Measurements from ENCODE around the gene RPL41. TPM values are rescaled to one million over a fixed set of nuclear protein-coding genes. Genes with fewer than 3 reads are reported as not detected.

The RPL41 gene
- polyA plus RNA-seq, 2 donors: 1,736 to 6,738 TPM

DNA sequence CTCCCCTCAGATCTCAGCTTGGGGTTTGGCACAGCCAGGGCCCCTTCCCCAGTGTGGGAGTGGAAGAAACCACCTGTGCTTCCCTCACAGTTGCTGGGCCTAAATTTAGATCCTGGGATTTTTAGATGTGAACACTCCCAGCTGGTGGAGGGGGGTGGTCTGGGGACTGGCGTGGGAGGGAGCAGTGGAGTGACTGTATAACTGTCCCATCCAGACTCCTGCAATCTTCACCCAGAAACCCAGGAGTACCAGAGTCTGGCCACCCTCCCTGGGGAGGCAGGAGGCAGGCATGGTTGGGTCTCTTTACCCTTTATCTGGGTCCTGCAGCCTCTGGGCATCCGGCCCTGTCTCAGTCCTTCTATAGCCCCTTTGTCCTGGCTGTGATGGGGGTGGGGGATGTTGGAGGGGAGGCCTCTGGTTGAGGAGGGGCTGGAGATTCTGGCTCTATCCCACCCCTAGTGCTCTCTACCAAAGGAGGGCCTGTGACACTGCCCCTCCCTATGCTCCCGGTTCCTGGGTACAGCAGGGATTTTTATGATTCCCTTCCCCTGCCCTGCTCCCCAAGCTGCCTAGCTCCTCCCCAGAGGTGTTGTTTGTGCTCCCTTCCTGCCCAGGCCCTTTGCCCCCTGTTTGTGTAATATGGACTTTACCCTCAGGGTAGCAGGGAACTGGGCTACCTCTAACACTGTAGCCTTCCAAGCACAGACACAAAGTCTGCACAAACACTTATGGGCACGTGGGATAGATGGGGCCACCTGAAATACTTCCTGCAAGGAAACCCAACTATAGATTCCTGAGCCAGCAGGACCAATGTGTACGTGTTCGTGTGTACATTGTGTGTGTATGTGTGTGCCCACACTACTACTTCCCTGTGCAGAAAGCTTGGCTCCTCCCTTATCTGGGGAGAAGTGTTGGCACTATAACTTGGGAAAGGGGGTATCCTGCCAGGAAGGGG, 34.8 kb upstream of the RPL41 start:
- WGBS, 2 donors: 32 to 40% methylated on average over 5 to 6 of the region's 6 CpGs
- Histone ChIP-seq H3K9me3 (ENCODE audit: control insufficient read depth in 2 of 2, insufficient read depth in 1 of 2, low read depth in 1 of 2, low read length in 1 of 2) (no peaks in the 10 kb centered on the region), H3K27me3 (ENCODE audit: control insufficient read depth in 1 of 2, insufficient read depth in 2 of 2, low read length in 2 of 2) (no peaks in the 10 kb centered on the region), H3K4me3 (ENCODE audit: low read depth in 1 of 2, low read length in 2 of 2) (peak overlapping the region; percentile 63 to 78), H3K36me3 (ENCODE audit: control insufficient read depth in 2 of 2, insufficient read depth in 2 of 2, low read length in 1 of 2) (peaks cover 6 to 7% of the 10 kb centered on the region in 2 donors), H3K27ac (ENCODE audit: low read depth in 2 of 2, low read length in 1 of 2) (peak overlapping the region; percentile 43 to 98), H3K4me1 (ENCODE audit: control insufficient read depth in 2 of 2, insufficient read depth in 2 of 2, low read length in 1 of 2) (peaks cover 6 to 11% of the 10 kb centered on the region in 2 donors)

DNA sequence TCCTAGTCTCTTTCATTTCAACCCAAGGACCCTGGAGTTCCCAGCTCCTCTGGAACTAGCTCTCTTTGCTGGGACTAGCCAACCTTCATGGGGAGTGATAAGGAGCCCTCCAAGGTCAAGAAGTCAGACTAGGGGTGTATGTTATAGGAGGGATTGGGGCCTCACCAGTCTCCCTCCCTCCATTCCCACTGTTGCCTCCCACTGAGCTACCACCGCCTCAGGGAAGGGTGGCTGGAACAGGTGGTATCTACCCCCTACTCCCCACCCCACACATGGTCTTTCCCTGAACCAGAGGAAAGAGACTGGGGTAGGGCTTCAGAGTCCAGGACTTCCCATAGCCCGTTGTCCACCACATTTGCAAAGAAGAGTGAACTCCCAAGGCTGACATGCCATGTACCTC, 34.1 kb upstream of the RPL41 start:
- H3K9me3 ChIP-seq (ENCODE audit: control insufficient read depth in 2 of 2, insufficient read depth in 1 of 2, low read depth in 1 of 2, low read length in 1 of 2): no peaks in the 10 kb centered on the region
- H3K27ac ChIP-seq (ENCODE audit: low read depth in 2 of 2, low read length in 1 of 2): peak overlapping the region in 1 of 2 donors; percentile 98
- WGBS, 2 donors: 45 to 86% methylated on average over 2 of the region's 2 CpGs
- H3K27me3 ChIP-seq (ENCODE audit: control insufficient read depth in 1 of 2, insufficient read depth in 2 of 2, low read length in 2 of 2): no peaks in the 10 kb centered on the region
- H3K4me1 ChIP-seq (ENCODE audit: control insufficient read depth in 2 of 2, insufficient read depth in 2 of 2, low read length in 1 of 2): peaks cover 6 to 11% of the 10 kb centered on the region in 2 donors
- peaks cover 6 to 7% of the 10 kb centered on the region in 2 donors for H3K36me3 ChIP-seq (ENCODE audit: control insufficient read depth in 2 of 2, insufficient read depth in 2 of 2, low read length in 1 of 2)
- H3K4me3 ChIP-seq (ENCODE audit: low read depth in 1 of 2, low read length in 2 of 2): peak overlapping the region; percentile 63 to 78

DNA sequence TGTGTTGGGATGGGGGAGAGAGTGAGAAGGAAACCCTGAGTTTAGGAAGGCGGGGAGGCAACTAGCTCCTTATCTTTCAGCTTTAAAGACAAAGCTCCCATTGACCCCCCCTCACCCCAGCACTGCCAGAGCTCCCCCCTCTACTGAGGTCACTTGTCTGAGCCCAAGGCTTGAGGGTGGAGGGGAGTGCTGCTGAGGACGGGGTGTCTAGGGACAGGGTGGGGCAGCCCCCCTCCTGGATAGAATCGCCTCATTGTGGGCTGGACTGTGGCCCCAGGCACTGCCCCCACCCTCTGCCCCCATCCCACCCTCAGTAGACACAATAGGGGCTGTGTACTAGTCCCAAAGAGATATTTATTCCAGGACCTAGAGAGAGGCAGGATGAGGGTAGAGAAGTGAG, 33.5 kb upstream of the RPL41 start:
- no peaks in the 10 kb centered on the region for H3K27me3 ChIP-seq (ENCODE audit: control insufficient read depth in 1 of 2, insufficient read depth in 2 of 2, low read length in 2 of 2)
- H3K4me1 ChIP-seq (ENCODE audit: control insufficient read depth in 2 of 2, insufficient read depth in 2 of 2, low read length in 1 of 2): peaks cover 6 to 11% of the 10 kb centered on the region in 2 donors
- no peak overlapping the region for H3K27ac ChIP-seq (ENCODE audit: low read depth in 2 of 2, low read length in 1 of 2)
- no peak overlapping the region for H3K4me3 ChIP-seq (ENCODE audit: low read depth in 1 of 2, low read length in 2 of 2)
- peaks cover 7 to 8% of the 10 kb centered on the region in 2 donors for H3K36me3 ChIP-seq (ENCODE audit: control insufficient read depth in 2 of 2, insufficient read depth in 2 of 2, low read length in 1 of 2)
- WGBS, 2 donors: 65 to 68% methylated on average over 3 of the region's 3 CpGs
- no peaks in the 10 kb centered on the region for H3K9me3 ChIP-seq (ENCODE audit: control insufficient read depth in 2 of 2, insufficient read depth in 1 of 2, low read depth in 1 of 2, low read length in 1 of 2)

DNA sequence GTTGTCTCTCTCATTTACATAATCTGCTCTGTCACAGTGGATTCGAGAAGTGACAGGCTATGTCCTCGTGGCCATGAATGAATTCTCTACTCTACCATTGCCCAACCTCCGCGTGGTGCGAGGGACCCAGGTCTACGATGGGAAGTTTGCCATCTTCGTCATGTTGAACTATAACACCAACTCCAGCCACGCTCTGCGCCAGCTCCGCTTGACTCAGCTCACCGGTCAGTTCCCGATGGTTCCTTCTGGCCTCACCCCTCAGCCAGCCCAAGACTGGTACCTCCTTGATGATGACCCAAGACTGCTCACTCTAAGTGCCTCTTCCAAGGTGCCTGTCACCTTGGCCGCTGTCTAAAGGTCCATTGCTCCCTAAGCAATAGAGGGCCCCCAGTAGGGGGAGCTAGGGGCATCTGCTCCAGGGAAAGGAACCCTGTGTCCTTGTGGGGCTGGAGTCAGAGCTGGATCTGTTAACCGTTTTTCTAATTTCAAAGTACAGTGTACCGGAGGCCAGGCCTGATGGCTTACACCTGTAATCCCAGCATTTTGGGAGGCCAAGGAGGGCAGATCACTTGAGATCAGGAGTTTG, 31.4 kb upstream of the RPL41 start:
- H3K27me3 ChIP-seq (ENCODE audit: control insufficient read depth in 1 of 2, insufficient read depth in 2 of 2, low read length in 2 of 2): no peaks in the 10 kb centered on the region
- H3K4me3 ChIP-seq (ENCODE audit: low read depth in 1 of 2, low read length in 2 of 2): no peak overlapping the region
- peak overlapping the region in 1 of 2 donors; percentile 17 for H3K27ac ChIP-seq (ENCODE audit: low read depth in 2 of 2, low read length in 1 of 2)
- H3K9me3 ChIP-seq (ENCODE audit: control insufficient read depth in 2 of 2, insufficient read depth in 1 of 2, low read depth in 1 of 2, low read length in 1 of 2): no peaks in the 10 kb centered on the region
- 85 to 89% methylated on average over 15 of the region's 15 CpGs for WGBS, 2 donors
- peaks cover 7 to 8% of the 10 kb centered on the region in 2 donors for H3K36me3 ChIP-seq (ENCODE audit: control insufficient read depth in 2 of 2, insufficient read depth in 2 of 2, low read length in 1 of 2)
- peaks cover 6 to 11% of the 10 kb centered on the region in 2 donors for H3K4me1 ChIP-seq (ENCODE audit: control insufficient read depth in 2 of 2, insufficient read depth in 2 of 2, low read length in 1 of 2)

DNA sequence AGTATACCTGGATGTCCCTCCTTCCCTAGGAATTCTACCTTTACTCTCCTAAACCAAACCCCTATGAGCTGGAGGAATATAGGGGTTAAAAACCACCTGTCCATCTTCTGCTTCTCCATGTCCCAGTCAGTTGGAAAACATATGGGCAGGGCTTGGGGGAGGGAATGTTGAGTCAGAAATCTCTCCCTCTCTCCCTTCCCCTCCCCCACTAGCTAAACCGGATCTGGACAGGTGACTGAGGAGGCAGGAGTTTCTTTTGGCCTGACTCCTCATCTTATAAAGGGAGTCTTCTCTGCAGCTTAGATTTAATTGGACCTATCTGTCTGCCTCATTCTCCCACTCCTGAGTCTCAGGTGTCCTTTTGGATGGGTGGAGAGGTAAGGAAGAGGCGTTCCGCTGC, 30.3 kb upstream of the RPL41 start:
- WGBS, 2 donors: 73 to 75% methylated on average over 3 of the region's 3 CpGs
- no peaks in the 10 kb centered on the region for H3K9me3 ChIP-seq (ENCODE audit: control insufficient read depth in 2 of 2, insufficient read depth in 1 of 2, low read depth in 1 of 2, low read length in 1 of 2)
- peaks cover 7 to 8% of the 10 kb centered on the region in 2 donors for H3K36me3 ChIP-seq (ENCODE audit: control insufficient read depth in 2 of 2, insufficient read depth in 2 of 2, low read length in 1 of 2)
- no peak overlapping the region for H3K4me3 ChIP-seq (ENCODE audit: low read depth in 1 of 2, low read length in 2 of 2)
- H3K4me1 ChIP-seq (ENCODE audit: control insufficient read depth in 2 of 2, insufficient read depth in 2 of 2, low read length in 1 of 2): peaks cover 6 to 7% of the 10 kb centered on the region in 2 donors
- no peaks in the 10 kb centered on the region for H3K27me3 ChIP-seq (ENCODE audit: control insufficient read depth in 1 of 2, insufficient read depth in 2 of 2, low read length in 2 of 2)
- H3K27ac ChIP-seq (ENCODE audit: low read depth in 2 of 2, low read length in 1 of 2): peak overlapping the region; percentile 70 to 85

DNA sequence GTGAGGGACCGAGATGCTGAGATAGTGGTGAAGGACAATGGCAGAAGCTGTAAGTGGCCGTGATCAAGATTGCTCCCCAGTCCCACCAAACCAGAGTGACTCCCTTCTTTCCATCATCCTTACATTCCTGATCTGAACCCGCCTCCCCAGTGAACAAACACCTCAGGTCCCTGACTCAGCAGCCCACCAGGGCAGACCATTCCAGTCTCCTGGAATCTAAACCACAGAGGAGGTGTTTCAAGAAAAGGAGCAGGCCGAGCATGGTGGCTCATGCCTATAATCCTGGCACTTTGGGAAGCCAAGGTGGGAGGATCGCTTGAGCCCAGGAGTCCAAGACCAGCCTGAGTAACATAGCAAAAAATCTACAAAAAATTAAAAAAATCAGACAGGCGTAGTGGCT, 29.8 kb upstream of the RPL41 start:
- Histone ChIP-seq H3K9me3 (ENCODE audit: control insufficient read depth in 2 of 2, insufficient read depth in 1 of 2, low read depth in 1 of 2, low read length in 1 of 2) (no peaks in the 10 kb centered on the region), H3K27me3 (ENCODE audit: control insufficient read depth in 1 of 2, insufficient read depth in 2 of 2, low read length in 2 of 2) (no peaks in the 10 kb centered on the region), H3K36me3 (ENCODE audit: control insufficient read depth in 2 of 2, insufficient read depth in 2 of 2, low read length in 1 of 2) (peaks cover 7 to 10% of the 10 kb centered on the region in 2 donors), H3K27ac (ENCODE audit: low read depth in 2 of 2, low read length in 1 of 2) (peak overlapping the region; percentile 70 to 85), H3K4me3 (ENCODE audit: low read depth in 1 of 2, low read length in 2 of 2) (no peak overlapping the region), H3K4me1 (ENCODE audit: control insufficient read depth in 2 of 2, insufficient read depth in 2 of 2, low read length in 1 of 2) (peaks cover 6 to 7% of the 10 kb centered on the region in 2 donors)
- 78 to 83% methylated on average over 6 of the region's 6 CpGs for WGBS, 2 donors

DNA sequence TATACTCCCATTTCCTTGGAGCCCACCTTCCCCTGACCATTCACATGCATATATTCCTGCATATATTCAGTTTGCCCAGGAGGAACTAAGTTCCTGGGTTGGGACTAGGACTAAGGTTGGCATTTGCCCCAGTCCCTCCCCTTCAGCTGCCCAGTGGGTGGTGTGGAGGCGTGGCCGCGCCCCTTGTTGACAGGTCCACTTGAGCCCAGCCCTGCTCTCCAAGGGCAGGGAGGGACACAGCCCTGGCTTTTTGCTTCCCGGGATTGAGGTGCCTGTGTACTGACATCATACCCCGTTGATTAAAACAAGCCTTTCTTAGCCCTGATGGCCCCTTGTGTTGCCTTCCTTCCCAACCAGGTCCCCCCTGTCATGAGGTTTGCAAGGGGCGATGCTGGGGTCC, 29.2 kb upstream of the RPL41 start:
- 64 to 76% methylated on average over 6 of the region's 6 CpGs for WGBS, 2 donors
- Histone ChIP-seq H3K9me3 (ENCODE audit: control insufficient read depth in 2 of 2, insufficient read depth in 1 of 2, low read depth in 1 of 2, low read length in 1 of 2) (no peaks in the 10 kb centered on the region), H3K27ac (ENCODE audit: low read depth in 2 of 2, low read length in 1 of 2) (peak overlapping the region; percentile 47 to 70)

DNA sequence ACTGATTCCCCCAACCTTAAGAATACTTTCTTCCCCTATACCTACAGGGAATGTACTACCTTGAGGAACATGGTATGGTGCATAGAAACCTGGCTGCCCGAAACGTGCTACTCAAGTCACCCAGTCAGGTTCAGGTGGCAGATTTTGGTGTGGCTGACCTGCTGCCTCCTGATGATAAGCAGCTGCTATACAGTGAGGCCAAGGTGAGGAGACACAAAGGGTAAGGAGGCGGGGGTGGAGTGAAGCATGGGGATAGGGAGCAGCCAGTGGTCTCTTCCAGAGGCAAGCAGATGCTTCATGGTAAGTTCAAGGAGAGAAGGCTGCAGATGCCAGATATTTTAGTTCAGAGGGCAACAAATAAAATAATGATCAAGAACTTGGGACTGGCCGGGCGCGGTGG, 18.7 kb upstream of the RPL41 start:
- Histone ChIP-seq H3K27ac (ENCODE audit: low read depth in 2 of 2, low read length in 1 of 2) (no peak overlapping the region), H3K4me3 (ENCODE audit: low read depth in 1 of 2, low read length in 2 of 2) (no peak overlapping the region), H3K27me3 (ENCODE audit: control insufficient read depth in 1 of 2, insufficient read depth in 2 of 2, low read length in 2 of 2) (no peaks in the 10 kb centered on the region), H3K36me3 (ENCODE audit: control insufficient read depth in 2 of 2, insufficient read depth in 2 of 2, low read length in 1 of 2) (peaks cover 3 to 27% of the 10 kb centered on the region in 2 donors), H3K4me1 (ENCODE audit: control insufficient read depth in 2 of 2, insufficient read depth in 2 of 2, low read length in 1 of 2) (peaks cover 3 to 4% of the 10 kb centered on the region in 2 donors), H3K9me3 (ENCODE audit: control insufficient read depth in 2 of 2, insufficient read depth in 1 of 2, low read depth in 1 of 2, low read length in 1 of 2) (no peaks in the 10 kb centered on the region)
- WGBS, 2 donors: 89 to 91% methylated on average over 6 of the region's 6 CpGs

More for the DNA sequence above, 29.2 kb upstream of the RPL41 start:
- H3K4me3 ChIP-seq (ENCODE audit: low read depth in 1 of 2, low read length in 2 of 2): no peak overlapping the region
- peaks cover 7 to 10% of the 10 kb centered on the region in 2 donors for H3K36me3 ChIP-seq (ENCODE audit: control insufficient read depth in 2 of 2, insufficient read depth in 2 of 2, low read length in 1 of 2)
- H3K4me1 ChIP-seq (ENCODE audit: control insufficient read depth in 2 of 2, insufficient read depth in 2 of 2, low read length in 1 of 2): peaks cover 3 to 6% of the 10 kb centered on the region in 2 donors
- H3K27me3 ChIP-seq (ENCODE audit: control insufficient read depth in 1 of 2, insufficient read depth in 2 of 2, low read length in 2 of 2): no peaks in the 10 kb centered on the region

DNA sequence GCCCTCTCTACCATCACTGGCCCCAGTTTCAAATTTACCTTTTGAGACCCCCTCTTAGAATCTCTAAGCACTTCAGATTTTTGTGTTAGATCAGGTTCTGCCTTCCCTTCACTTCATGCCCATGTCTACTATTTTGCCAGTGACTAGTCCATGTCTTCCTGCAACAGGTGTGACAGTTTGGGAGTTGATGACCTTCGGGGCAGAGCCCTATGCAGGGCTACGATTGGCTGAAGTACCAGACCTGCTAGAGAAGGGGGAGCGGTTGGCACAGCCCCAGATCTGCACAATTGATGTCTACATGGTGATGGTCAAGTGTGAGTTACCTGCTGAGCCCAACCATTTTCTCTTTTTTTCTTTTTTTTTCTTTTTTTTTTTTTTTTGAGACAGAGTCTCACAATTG, 17.8 kb upstream of the RPL41 start:
- Histone ChIP-seq H3K9me3 (ENCODE audit: control insufficient read depth in 2 of 2, insufficient read depth in 1 of 2, low read depth in 1 of 2, low read length in 1 of 2) (no peaks in the 10 kb centered on the region), H3K27ac (ENCODE audit: low read depth in 2 of 2, low read length in 1 of 2) (no peak overlapping the region), H3K36me3 (ENCODE audit: control insufficient read depth in 2 of 2, insufficient read depth in 2 of 2, low read length in 1 of 2) (peaks cover 0 to 22% of the 10 kb centered on the region in 2 donors), H3K27me3 (ENCODE audit: control insufficient read depth in 1 of 2, insufficient read depth in 2 of 2, low read length in 2 of 2) (no peaks in the 10 kb centered on the region), H3K4me3 (ENCODE audit: low read depth in 1 of 2, low read length in 2 of 2) (no peak overlapping the region), H3K4me1 (ENCODE audit: control insufficient read depth in 2 of 2, insufficient read depth in 2 of 2, low read length in 1 of 2) (peaks cover 3 to 4% of the 10 kb centered on the region in 2 donors)
- 79 to 88% methylated on average over 3 of the region's 3 CpGs for WGBS, 2 donors

Measured in esophagus (tissue), 2 donors.